Measurements from ENCODE around the gene GOLGA6L2.
"Not testable (repeated sequence)": the region's sequence is repeated elsewhere in the genome, so short reads cannot be mapped to it uniquely, and the experiment has no call there.

GOLGA6L2 gene

DNA sequence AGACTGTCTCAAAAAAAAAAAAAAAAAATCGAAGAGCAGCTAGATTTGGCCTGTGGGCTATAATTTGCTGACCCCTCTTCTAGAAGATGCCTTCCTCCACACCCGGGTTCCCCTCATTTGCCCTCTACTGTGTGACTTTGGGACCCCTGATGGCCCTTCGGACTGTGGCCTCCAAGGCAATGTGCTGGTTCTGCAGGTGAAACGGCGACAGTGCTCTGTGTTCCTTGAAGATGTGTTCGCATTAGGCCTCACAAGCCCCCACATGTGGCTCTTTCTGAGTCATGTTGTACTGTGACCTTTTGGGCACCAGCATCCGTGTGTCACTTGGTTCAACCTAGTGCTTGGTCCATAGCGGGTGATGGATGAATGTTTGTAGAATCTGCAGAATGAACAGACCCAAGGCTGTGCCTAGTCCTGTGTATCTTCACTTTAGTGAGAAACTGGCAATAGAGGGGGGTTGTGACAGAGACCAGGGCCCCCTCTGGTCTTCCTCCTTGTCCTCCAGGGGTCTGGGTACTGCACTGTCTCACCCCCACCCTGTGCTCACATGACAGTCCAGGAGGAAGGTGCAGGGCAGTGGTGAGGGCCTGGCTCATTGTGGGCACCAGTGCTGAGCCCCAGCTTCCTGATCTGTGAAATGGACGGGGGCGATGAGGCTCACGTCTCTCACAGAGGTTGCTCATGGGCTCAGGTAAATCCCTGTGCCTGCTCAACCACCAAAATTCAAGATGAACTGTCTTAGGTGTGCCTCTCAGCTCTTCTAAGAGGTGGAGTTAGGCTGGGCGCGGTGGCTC lies 22.7 kb downstream of the GOLGA6L2 start:
- DNase-seq = no peak

DNA sequence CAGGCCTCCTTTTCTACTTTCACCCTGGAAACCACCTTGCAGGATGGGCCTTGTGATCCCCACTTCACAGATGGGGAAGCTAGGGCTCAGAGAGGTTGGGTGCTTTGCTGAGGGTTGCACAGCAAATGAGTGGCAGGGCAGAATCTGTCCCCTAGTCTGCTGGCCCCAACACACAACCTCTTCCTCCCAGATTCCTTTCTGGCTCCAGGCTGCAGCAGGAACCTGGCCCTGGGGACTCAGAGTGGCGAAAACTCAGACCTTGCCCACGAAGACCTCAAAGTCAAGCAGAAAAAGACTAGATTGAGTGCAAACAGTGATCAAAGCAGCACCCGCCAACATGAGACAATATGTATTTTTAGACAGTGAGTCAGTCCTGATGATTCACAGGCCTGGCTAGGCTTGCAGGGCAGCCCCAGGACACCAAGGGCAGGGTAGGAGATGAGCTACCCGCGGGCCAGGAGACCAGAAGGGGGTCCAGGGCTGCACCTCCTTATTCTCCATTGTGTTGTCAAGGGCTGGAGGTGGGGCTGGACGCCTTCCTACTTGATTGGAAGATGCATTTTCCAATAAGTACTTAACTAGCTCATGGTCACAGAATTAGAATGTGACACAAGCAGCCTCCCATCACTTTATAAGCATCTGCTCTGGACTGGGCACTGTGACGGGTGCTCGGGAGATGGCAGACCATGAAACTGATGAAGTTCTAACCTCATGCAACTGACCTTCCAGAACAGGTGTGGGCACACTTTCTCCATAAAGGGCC lies 23.9 kb downstream of the GOLGA6L2 start:
- no peak for DNase-seq

DNA sequence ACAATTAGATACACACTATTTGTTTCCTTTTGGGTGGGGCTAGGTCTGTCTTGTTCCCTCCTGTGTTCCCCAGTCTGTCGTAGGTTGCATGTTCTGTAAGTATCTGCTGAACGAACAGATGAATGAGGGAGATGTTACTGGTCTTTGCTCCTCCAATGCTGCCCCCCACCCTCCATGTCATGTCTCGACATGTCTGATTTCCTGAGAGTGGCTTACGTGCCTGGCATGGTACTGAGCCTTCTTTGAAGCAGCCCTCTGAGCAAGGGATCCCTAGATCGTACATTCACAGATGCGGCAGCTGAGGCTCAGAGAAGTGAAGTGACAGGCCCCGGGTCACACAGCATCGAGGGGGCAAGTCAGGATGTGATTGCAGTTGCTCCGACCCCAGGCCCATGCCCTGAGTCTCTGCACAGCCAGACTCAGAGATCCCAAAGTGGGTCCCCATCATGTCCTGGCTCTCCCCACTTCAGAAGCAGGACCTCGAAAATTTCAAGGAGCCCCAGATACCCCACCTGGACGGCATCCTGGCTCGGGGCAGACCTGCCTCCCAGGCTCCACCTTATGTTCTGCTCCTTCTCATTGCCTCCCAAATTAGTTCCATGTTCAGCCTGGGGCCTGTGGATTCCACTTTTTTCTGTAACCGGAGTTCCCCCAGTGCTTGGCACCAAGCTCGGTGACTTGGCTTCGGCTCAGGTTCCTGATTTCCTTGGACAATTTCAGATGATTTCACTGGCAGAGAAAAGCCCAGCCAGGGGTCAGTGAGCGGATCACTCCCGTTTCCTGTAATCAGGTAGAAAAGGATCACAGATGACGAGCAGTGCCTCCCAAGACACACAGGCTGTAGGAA lies 24.7 kb downstream of the GOLGA6L2 start:
- no peak for DNase-seq

DNA sequence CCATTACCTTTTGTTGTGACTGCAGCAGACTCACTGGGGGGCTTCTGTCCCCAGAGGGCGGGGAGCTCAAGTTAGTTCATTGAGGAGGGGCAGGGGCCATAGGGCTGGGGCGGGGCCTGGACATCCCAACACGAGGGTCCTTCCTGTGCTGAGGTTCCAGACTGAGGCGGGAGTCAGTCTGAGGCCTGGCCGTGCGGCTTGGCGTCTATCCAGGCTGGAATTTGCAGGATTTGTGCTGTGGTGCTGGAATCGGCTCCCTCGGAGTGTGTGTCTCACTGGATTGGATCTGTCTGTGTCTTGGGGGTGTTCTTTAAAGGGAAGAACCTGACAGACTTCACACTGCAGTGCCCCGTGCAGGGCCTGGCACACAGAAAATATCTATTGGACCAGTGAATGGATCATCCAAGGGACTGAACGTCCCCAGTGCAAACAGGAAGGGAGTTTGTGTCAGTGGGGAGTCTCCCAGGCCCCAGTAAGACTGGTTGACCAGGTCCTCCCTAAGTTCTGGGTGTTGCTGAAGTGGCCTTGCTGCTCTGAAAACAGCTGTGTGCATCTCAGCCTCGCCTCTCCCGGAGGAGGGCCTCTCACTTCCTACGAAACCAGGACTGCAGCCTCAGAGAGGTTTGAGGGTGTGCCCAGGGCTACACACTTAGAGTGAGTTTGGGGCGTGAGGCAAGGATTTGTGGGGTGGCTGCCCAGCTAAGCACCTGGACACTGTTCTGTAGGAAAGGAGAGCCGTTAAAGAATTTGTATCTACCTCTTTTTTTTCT lies 26.1 kb downstream of the GOLGA6L2 start:
- DNase-seq = no peak

DNA sequence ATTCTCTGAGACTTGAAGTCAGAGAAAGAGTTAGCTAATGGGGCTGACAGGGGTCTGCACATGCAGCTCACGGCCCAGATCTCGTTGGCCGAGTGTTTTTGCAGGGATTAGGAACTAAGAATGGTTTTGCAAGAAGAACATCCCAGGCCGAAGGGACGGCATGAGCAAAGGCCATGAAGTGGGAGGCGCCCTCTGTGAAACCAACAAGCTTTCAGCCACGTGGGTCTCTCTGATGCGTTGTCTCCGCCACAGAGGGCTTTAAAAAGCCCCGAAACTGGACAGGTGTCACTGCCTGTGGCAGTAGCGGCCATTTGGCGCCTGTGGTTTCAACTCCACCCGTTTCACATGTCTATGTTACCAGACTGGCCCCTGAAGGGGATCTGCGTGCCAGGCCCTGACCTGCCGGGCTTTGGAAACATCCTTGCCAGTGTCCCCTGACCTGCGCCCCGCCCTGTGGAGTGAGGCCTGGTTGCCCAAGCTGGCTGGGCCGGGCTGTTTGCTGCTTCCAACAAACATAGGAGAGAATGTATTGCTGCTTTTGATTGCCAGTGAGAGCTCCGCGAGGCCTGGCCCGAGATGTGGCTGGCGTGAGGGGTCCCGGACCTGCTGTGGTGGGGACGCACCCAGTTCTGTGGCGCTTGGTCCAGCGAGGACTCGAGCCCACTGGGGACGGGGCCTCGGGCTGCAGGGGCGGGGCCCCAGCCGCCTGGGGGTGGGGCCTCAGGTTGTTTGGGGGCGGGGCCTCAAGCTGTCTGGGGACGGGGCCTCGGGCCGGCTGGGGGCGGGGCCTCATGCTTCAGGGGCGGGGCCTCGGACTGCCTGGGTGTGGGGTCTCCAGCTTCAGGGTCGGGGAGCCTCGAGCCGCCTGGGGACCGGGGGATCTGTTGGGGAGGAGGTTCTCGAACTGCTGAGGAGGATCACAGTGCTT lies 30.4 kb downstream of the GOLGA6L2 start:
- no peak for DNase-seq

DNA sequence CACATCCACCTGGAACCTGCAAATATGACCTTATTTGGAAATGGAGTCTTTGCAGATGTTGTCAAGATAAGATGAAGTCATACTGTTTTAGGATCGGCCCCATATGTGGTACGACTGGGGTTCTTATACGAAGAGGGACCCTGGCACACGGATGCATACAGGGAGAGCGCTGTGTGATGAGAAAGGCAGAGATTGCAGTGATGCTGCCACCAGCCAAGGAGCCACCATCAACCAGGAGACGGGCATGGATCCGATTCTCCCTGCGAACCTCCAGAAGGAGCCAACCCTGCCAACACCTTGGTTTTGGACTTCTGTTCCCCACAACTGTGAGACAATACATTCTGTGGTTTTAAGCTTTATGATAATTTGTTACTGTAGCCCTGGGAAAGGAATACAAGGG lies 31.2 kb downstream of the GOLGA6L2 start:
- DNase-seq = not testable (repeated sequence)

DNA sequence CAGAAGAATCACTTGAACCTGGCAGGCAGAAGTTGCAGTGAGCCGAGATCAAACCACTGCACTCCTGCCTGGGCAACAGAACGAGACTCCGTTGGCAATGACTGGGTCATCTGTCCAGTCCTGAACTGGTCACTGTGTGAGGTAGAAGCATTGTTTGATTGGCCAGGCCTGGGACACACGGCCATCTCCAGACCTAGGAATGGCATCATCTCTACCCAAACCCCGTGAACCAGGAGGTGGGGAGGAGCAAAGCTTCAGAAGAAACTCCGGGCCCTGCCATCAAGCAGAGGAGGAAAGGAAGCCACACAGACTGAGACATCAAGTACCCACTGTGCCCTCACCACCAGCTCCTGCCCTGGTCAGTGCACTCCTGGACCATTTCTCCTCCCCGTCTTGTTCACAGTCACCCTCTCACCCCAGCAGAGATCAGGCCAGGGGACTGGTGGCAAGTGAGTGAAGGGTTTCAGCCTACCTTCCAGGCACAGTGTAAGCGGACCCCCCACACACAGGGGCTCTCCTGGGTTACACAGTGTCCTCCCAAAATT lies 31.6 kb downstream of the GOLGA6L2 start:
- no peak for DNase-seq

DNA sequence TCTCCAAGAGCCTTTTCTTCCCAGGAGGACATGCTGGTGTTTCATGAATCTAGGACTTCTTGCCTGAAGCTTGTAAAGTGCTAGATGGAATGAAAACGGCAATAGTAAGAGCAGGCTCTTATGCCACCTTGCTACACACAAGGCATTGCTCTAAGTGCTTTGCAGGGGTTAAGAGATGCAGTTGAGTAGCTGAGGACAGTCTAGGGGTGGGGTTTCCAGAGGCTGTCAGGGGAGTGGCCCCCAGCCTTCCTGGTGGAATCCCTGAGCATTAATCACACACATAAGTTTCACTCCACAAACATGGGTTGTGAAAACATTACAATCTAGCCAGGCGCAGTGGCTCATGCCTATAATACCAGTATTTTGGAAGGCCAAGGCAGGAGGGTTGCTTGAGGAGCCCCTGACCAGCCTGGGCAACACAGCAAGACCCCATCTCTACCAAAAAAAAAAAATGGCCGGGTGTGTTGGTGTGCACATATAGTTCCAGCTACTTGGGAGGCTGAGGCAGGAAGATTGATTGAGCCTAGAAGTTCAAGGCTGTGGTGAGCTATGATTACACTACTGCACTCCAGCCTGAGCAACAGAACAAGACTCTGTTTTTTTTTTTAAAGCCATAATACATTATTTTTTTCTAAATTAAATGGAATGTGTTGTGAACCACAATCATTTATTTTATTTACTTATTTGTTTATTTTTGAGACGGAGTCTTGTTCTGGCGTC lies 34.0 kb downstream of the GOLGA6L2 start:
- not testable (repeated sequence) for DNase-seq

DNA sequence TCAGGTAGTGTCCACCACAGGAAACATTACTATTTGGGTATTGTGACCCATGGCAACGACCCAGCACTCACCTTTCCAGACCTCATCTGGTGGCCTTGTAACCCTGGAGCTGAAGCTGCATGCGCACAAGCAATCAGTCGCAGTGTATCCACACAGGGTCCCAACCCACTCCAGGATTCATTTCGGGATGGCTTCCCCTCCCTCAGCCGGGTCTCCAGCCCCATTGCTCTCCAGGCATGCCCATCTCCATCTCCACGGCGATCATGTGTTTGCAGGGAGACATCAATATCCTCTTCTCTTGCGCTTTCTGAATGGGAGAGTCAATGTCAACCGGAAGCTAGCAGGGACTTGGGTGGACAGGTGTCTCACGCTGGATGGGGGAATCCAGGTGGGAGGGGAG lies 35.2 kb downstream of the GOLGA6L2 start:
- no peak for DNase-seq

DNA sequence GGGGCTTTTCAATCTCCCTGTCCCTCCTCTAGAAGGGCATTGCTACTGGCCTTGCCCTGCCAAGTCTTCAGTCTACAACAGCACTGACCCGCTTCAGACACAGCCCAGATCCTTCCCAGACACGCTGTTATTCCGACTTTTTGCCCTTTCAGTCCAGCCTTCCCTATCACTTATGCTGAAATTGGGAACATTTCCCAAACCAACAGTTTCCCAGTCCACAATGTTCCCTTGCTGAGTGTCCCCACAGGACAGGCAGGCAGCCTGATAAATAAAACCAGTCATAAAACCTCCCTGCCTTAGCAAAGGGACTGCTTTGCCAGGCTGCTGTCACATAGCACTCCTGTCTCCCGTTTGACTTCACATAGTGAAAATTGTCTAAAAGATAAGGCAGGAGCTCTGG lies 43.5 kb downstream of the GOLGA6L2 start:
- no peak for DNase-seq

DNA sequence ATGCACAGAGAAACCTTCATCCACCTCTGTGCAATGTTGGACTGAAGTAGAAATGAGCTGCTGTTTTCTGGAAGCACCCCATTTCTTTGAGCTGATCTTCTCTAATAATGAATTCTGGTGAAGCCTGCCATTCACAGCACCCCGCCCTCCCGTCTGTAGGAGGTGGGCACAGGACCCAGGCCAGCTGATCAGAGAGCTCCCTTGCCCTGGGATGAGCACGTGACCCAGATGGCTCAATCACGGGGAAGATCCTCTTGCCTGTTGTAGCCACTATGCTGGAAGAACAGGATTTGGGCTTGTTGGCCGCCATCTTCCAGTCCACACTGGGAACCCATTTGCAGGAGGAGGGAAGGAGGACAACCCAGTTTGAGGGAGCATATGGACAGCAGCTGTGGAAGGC lies 44.5 kb downstream of the GOLGA6L2 start:
- DNase-seq = no peak

DNA sequence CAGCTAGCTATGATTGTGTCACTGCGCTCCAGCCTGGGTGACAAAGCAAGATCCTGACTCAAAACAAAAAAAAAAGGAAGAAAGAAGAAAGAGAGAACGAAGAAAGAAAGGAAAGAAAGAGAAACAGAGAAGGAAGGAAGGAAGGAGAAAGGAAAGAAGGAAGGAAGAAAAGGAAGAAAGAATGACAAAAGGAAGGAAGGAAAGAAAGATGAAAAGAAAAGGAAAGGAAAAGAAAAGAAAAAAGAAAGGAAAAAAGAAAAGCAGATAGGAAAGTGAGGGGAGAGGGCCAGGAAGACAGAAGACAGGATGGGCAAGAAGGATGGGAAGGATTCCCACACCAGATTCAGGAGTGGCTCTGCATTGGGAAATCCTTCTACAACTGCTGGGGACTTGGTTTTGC lies 44.9 kb downstream of the GOLGA6L2 start:
- DNase-seq = no peak

DNA sequence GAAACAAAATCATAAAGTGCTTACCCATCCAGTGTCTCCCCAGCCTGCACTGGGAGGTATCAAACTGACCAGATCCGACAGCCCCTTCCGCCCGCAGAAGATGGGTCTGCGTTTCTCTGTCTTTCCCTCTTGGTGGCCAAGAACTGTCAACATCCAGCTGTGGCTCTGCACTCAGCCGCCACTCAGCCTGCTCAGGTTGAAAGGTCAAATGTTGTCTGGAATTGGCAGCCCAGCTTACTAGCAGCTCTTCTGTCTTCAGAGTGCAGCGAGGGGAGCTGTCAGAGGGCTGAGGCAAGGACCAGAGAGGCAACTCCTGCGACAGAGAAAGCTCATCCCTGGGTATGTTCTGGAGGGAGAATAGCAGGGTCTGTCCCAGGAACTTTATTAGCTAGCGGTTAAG lies 45.4 kb downstream of the GOLGA6L2 start:
- no peak for DNase-seq

DNA sequence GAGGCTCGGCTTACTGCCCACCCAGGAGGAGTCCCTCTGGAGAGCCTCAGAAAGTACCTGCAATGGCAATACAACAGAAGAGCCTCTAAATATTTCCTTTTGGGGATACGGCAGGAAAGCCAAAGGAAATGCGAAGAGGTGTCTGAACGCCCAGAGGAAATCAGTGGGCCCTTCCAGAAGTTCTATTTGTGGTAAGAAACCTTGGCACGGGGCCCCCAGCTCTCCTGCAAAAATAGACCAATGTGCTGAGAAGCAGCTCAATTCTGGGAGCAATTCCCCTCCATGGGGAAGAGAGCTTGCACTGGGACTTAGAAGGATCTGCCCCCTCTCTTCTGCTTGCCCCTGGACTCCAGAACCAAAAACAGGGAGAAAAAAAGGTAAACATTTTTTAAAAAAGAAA lies 47.8 kb downstream of the GOLGA6L2 start:
- not testable (repeated sequence) for DNase-seq

DNA sequence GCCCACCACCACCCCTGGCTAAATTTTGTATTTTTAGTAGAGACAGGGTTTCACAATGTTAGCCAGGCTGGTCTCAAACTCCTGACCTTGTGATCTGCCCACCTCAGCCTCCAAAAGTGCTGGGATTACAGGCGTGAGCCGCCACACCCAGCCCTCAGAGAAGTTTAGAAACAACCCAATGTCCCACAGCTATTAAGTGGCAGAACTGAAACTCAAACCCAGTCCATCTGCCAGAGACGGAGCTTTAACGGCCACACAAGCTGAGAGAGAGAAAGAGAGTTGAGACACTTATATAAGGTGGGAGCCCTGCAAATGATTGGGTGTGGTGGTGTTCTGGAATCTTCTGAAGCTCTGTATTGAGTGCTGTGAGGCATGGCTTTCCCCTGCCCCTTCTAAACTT lies 48.7 kb downstream of the GOLGA6L2 start:
- not testable (repeated sequence) for DNase-seq

DNA sequence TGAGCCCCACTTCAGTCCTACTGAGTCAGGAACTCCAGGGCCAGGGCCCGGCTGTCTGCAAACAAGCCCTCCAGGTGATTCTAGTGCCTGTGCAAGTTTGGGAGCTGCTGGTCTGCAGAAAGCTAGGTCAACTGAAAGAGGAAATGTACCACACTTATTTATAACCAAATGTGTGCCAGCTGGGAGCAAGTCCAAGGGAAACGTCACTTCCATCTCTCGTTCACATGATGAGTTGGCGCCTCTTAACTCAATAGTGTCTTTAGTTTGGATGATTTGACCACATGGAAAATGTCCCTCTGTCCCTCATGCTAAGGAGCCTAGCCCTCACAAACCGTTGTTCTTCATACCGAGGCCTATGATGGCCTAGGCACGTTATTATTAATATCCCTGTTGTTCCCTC lies 49.3 kb downstream of the GOLGA6L2 start:
- DNase-seq = no peak

DNA sequence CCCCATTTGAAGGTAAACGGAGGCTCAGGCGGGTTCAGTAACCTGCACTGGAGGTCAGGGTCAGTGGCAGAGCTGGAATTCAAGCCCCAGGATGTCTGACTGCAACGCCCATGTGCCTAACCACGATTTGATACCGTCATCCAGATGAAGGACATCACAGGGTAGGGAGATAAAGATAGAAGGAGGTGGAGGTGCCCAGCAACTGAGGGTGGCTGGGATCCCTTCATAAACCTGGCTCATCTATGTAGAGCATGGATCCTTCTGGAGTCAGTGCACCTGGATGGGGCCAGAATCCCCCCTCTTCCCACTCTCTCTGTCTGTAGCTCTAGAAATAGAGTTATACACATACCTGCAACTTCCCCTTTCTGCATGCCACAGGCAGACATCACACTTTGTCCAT lies 51.2 kb downstream of the GOLGA6L2 start:
- DNase-seq = no peak

DNA sequence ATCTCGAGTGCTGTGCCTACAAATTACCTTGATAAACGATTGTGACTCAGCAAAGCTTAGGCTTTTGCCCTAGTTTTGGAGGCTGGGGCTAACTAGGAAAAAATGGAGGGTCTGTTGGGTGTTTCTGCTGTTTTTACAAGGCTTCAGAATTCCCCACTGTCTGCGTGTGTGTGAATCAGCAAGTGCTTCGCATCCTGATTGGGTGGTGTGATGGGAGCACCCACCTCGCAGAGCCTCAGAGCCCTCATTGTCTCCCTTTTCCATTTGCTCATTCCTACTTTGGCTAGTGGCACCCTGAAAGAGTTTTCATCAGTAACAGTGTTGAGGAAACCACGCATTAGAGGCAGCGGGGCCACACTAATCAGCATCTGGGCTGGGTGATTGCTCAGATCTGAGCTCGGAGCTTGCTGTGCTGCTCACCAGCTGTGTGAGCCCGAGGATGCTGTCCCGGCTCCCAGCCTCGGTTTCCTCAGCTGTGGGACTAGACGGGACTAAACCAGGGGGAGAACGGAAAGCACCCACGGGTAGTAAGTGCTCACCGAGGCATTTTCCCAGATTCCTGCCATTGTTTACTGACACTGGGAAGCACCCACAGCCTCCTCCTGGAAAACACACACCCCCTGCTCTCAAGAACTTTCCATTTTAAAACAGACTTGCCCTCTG lies 51.9 kb downstream of the GOLGA6L2 start:
- no peak for DNase-seq
